GM13976 (cell line): ENCODE results near the gene SDK1.

Experiments used
- DNase-seq: peaks from one replicate; pipeline ENCODE4 v3.0.0; 2012; ENCODE audit warnings: low spot score
- in situ Hi-C: fragments of 300-500 bp; cut with MboI; formaldehyde crosslinking; loops from one replicate; pipeline ENCODE4 v1.12.0; 2022; ENCODE audit warnings: low sequenced_read_pairs, mixed read lengths, inconsistent platforms; ENCODE audit not compliant: unreplicated experiment
- TF ChIP-seq, protein P1 (sequence below): IDR thresholded peaks from 2 replicates; pipeline ENCODE4 v1.5.1; 2012; ENCODE audit warnings: borderline replicate concordance, mild to moderate bottlenecking; ENCODE audit not compliant: insufficient read depth; ENCODE audit errors: extremely low read depth, missing control alignments, control extremely low read depth

SDK1 gene

DNA sequence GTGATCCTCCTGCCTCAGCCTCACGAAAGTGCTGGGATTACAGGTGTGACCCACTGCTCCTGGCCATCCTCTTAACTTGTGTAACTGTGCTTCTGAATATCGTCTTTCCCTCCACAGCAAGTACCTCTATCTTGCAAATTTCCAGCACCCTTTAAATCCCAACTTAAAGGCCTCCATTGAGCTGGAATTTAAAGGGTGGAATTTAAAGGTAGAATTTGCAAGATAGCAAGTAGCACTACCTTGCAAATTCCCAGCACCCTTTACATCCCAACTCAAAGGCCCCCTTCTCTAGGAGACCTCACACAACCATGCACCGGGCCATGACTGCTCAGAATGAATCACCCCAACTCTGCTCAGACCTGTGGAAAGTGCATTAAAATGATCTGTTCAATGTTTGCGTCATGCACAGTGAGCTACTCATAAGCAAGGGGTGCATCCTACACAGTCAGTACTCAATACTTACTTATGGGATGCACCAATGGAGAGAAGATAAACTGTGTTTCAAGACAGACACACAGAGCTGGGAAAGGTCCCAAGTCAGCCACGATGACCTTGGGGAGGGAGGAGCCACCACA lies 17.8 kb upstream of the SDK1 start:
- TF ChIP-seq, protein P1, sequence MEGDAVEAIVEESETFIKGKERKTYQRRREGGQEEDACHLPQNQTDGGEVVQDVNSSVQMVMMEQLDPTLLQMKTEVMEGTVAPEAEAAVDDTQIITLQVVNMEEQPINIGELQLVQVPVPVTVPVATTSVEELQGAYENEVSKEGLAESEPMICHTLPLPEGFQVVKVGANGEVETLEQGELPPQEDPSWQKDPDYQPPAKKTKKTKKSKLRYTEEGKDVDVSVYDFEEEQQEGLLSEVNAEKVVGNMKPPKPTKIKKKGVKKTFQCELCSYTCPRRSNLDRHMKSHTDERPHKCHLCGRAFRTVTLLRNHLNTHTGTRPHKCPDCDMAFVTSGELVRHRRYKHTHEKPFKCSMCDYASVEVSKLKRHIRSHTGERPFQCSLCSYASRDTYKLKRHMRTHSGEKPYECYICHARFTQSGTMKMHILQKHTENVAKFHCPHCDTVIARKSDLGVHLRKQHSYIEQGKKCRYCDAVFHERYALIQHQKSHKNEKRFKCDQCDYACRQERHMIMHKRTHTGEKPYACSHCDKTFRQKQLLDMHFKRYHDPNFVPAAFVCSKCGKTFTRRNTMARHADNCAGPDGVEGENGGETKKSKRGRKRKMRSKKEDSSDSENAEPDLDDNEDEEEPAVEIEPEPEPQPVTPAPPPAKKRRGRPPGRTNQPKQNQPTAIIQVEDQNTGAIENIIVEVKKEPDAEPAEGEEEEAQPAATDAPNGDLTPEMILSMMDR, result no peak
- no peak for DNase-seq
- in situ Hi-C loops, result no loop called here

DNA sequence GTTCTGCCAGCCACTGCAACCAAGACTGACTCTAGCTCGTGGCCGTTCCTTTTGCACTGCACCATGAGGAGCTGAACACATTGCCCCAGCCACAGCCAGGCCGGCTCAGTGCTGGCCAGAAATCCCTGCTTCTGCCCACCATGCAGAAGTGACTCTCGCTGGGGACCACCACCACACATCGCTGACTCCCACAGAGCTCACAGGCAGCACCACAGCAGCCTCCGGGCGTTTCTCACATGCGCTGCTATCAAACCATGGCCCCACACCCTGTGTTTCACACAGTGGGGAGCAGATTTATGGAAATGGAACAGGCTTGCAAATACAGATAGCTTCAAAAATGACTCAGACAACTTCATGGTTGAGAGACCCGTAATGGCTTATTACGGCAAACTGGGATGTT lies 15.4 kb upstream of the SDK1 start:
- in situ Hi-C loops, result no loop called here

DNA sequence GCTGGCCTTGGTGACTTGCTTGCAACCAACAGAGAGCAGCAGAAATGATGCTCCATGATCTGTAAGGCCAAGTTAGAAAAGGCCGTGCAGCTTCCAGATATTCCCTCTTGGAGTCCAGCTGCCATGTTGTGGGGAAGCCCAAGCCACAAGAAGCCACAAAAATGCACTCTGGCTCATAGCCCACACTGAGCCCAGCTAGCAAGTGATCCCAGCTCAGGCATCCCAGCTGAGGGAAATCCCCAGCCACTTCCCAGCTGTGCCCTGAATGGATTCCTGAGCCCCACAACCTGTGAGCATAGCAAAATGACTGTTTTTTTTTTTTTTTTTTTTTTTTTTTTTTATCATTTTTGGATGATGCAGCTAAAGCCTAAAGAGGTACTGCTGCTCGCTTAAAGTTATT lies 11.1 kb upstream of the SDK1 start:
- DNase-seq, result no peak
- in situ Hi-C loops, result no loop called here
- TF ChIP-seq, protein P1, result no peak

More for the DNA sequence above, 15.4 kb upstream of the SDK1 start:
- no peak for DNase-seq
- TF ChIP-seq, protein P1, result no peak

DNA sequence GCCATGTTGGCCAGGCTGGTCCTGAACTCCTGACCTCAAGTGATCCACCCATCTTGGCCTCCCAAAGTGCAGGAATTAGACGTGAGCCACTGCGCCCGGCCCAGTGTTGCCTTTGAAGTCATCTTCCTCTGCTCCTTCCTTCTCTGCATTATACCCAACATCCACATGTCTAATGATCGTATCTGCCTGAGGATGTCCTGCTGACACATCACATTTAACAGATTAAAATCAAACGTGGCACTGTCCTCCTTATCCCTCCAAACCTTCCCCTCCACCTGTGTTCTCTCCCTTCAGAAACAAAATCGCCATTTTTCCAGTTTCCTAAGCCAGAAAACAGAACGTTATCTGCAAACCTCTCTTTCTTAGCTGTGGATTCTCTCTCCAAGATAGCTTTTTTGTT lies 8.4 kb upstream of the SDK1 start:
- TF ChIP-seq, protein P1, result no peak
- DNase-seq, result no peak
- in situ Hi-C loops, result no loop called here

DNA sequence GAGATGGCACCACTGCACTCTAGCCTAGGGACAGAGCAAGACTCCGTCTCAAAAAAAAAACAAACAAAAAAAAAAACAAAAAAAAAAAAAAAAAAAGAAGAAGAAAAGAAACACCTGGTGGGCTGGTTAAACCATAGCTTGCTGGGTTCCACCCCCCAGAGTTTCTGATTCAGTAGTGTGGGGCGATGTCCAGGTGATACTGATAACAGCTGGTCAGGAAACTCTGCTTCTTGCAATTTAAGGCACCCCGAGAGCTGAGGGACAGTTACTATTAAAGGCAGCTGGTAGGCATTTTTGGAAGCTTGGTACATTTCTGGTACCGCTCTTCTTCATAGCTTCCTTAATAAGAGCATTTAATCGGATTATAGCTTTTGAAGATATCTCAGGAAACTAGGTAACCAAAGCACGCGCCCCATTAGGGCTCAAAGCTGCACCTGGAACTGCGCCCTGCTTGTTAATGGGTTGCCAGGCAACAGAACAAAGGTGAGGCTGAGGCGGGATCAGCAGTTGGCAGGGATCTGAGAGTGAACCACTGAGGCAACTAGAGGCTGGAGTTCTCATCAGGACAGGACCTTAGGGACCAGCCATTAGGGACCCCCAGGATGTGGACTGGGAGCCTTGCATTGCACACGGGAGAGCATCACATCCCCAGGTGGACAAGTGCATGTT lies 6.5 kb upstream of the SDK1 start:
- no peak for DNase-seq
- in situ Hi-C loops, result no loop called here
- TF ChIP-seq, protein P1, result no peak

DNA sequence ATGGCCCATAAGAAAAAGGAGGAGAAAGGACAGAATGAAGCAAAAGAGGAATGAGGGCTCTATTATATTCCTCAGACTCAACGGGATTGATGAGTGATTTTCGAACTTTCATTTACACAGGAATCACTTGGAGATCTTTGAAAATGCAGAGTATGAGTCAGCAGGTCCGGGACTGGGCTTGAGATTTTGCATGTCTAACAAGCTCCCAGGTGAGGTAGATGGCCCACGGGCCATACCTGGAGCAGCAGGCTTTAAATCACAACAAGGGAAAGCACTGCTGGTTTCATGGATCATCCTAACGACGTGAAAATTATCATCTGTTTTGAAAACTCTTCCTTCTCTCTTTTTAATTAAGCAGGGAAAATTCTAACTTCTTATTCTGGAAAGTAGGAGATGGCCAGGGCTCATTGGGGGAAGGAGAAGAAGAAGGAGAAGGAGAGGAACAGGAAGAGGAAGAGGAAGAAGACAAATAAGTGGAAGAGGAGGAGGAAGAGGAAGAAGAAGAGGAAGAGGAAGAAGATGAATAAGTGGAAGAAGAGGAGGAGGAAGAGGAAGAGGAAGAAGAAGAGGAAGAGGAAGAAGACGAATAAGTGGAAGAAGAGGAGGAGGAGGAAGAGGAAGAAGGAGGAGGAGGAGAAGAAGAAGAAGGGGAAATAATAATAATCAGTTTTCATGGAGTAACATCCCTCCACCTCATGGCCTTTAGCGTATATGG lies 3.8 kb upstream of the SDK1 start:
- DNase-seq, result no peak
- TF ChIP-seq, protein P1, result no peak
- in situ Hi-C loops, result no loop called here
